IMR-90 (cell line): ENCODE data around the gene RELN. TPM values are rescaled to one million over a fixed set of nuclear protein-coding genes. Genes with fewer than 3 reads are reported as not detected.

Experiments
- ATAC-seq: fragments of 200-7000 bp; cut with Tn5 transposase; 2 replicates; pipeline ENCODE4 v1.9.1; 2020; ENCODE audit warnings: low read depth, mild to moderate bottlenecking, moderate library complexity
- BruUV-seq: library from RNA; stranded (reverse); fragments of 400-500 nt; replicated peaks from 2 replicates; lab custom pipeline; 2021; lab: Mats Ljungman, UMichigan
- CTCF ChIA-PET: fragments of 300-600 bp; formaldehyde crosslinking; extraction: SDS; loops from one replicate; lab custom pipeline; 2021; ENCODE audit warnings: antibody characterized with exemption; lab: Yijun Ruan, JAX
- POLR2A ChIA-PET: fragments of 300-600 bp; sonication (Branson Sonifier 250); formaldehyde crosslinking; loops from one replicate; lab custom pipeline; 2022; ENCODE audit warnings: antibody characterized with exemption; ENCODE audit not compliant: unreplicated experiment; lab: Charles Lee
- DNase-seq: peaks from one replicate; pipeline ENCODE4 v3.0.0; 2013
- H2AFZ ChIP-seq: replicated peaks from 2 replicates; pipeline ENCODE3; 2013; ENCODE audit warnings: low read length, mild to moderate bottlenecking; ENCODE audit not compliant: poor library complexity
- H2AK5ac ChIP-seq: 2 replicates; pipeline ENCODE4 v1.6.1; 2013; ENCODE audit warnings: low read depth, low read length, inconsistent platforms
- H2AK9ac ChIP-seq: replicated peaks from 2 replicates; pipeline ENCODE3; 2013; ENCODE audit warnings: mild to moderate bottlenecking, low read depth, low read length, moderate library complexity; ENCODE audit not compliant: poor library complexity
- H2BK120ac ChIP-seq: 2 replicates; pipeline ENCODE4 v1.6.1; 2013; ENCODE audit warnings: low read depth, low read length, inconsistent platforms
- H2BK15ac ChIP-seq: 3 replicates; pipeline ENCODE4 v1.6.1; 2013; ENCODE audit warnings: low read depth, low read length, inconsistent platforms
- H2BK20ac ChIP-seq: 2 replicates; pipeline ENCODE4 v1.6.1; 2013; ENCODE audit warnings: low read depth, mild to moderate bottlenecking, inconsistent platforms, low read length, moderate library complexity
- H2BK5ac ChIP-seq: 2 replicates; pipeline ENCODE4 v1.6.1; 2013; ENCODE audit warnings: mild to moderate bottlenecking, low read depth, low read length, inconsistent platforms; ENCODE audit not compliant: poor library complexity, severe bottlenecking
- H3K14ac ChIP-seq: replicated peaks from 2 replicates; pipeline ENCODE4 v1.6.1; 2013; ENCODE audit warnings: low read depth, low read length, inconsistent platforms
- H3K18ac ChIP-seq: 2 replicates; pipeline ENCODE4 v1.6.1; 2013; ENCODE audit warnings: low read depth, low read length, control low read depth
- H3K23ac ChIP-seq: 2 replicates; pipeline ENCODE4 v1.6.1; 2013; ENCODE audit warnings: low read depth, low read length, inconsistent platforms
- H3K27ac ChIP-seq: 2 replicates; pipeline ENCODE4 v1.5.1; 2013; ENCODE audit warnings: mild to moderate bottlenecking, control low read depth, low read length; ENCODE audit not compliant: insufficient read depth
- H3K27me3 ChIP-seq: 2 replicates; pipeline ENCODE4 v1.6.1; 2013; ENCODE audit warnings: low read length; ENCODE audit not compliant: control insufficient read depth, insufficient read depth
- H3K36me3 ChIP-seq: 2 replicates; pipeline ENCODE4 v1.6.1; 2013; ENCODE audit warnings: low read length, mixed read lengths; ENCODE audit not compliant: control insufficient read depth, insufficient read depth
- H3K4ac ChIP-seq: 2 replicates; pipeline ENCODE4 v1.6.1; 2013; ENCODE audit warnings: low read depth, low read length, inconsistent platforms
- H3K4me1 ChIP-seq: 2 replicates; pipeline ENCODE4 v1.6.1; 2013; ENCODE audit warnings: low read length, mixed read lengths; ENCODE audit not compliant: control insufficient read depth, insufficient read depth
- H3K4me2 ChIP-seq: 2 replicates; pipeline ENCODE4 v1.6.1; 2013; ENCODE audit warnings: low read depth, mild to moderate bottlenecking, control low read depth, low read length, moderate library complexity
- H3K4me3 ChIP-seq: 2 replicates; pipeline ENCODE4 v1.5.1; 2013; ENCODE audit warnings: low read depth, mild to moderate bottlenecking, control low read depth, low read length, moderate library complexity; ENCODE audit not compliant: insufficient read depth
- H3K56ac ChIP-seq: 2 replicates; pipeline ENCODE4 v1.6.1; 2013; ENCODE audit warnings: low read length, inconsistent platforms; ENCODE audit not compliant: insufficient read depth; ENCODE audit errors: extremely low read depth
- H3K79me1 ChIP-seq, 2 experiments: 2 replicates each; pipeline ENCODE4 v1.6.1; 2013; ENCODE audit warnings: low read length in 2 of 2, inconsistent platforms in 1 of 2, low read depth in 1 of 2
- H3K9ac ChIP-seq: 2 replicates; pipeline ENCODE4 v1.6.1; 2013; ENCODE audit warnings: low read depth, low read length, control low read depth
- H3K9me1 ChIP-seq: 2 replicates; pipeline ENCODE4 v1.6.1; 2013; ENCODE audit warnings: low read length, inconsistent platforms; ENCODE audit not compliant: insufficient read depth
- H3K9me3 ChIP-seq: 2 replicates; pipeline ENCODE4 v1.6.1; 2013; ENCODE audit warnings: low read length; ENCODE audit not compliant: control insufficient read depth, insufficient read depth
- H4K20me1 ChIP-seq: 2 replicates; pipeline ENCODE4 v1.6.1; 2013; ENCODE audit warnings: low read length, inconsistent platforms; ENCODE audit not compliant: insufficient read depth
- H4K5ac ChIP-seq: 2 replicates; pipeline ENCODE4 v1.6.1; 2013; ENCODE audit warnings: mild to moderate bottlenecking, low read depth, low read length, control low read depth
- H4K8ac ChIP-seq, 2 experiments: 2 replicates each; pipeline ENCODE4 v1.6.1; 2013; ENCODE audit warnings: low read depth in 2 of 2, low read length in 2 of 2, control low read depth in 1 of 2, inconsistent platforms in 1 of 2
- H4K91ac ChIP-seq: 2 replicates; pipeline ENCODE4 v1.6.1; 2013; ENCODE audit warnings: low read depth, low read length, inconsistent platforms; ENCODE audit not compliant: insufficient read depth
- BHLHE40 ChIP-seq: fragments of 150-350 bp; IDR thresholded peaks from 2 replicates; pipeline ENCODE4 v1.6.1; 2016; ENCODE audit warnings: mild to moderate bottlenecking, low read depth, low read length
- CTCF ChIP-seq: conservative IDR thresholded peaks from 2 replicates; pipeline ENCODE4 v1.5.1; 2012; ENCODE audit warnings: mild to moderate bottlenecking, low read depth, low read length, improper control_type of control experiment
- ELK1 ChIP-seq: fragments of 150-350 bp; IDR thresholded peaks from 2 replicates; pipeline ENCODE4 v1.6.1; 2016; ENCODE audit warnings: low read depth, mild to moderate bottlenecking, low read length, moderate library complexity, borderline replicate concordance
- FOS ChIP-seq: fragments of 150-350 bp; IDR thresholded peaks from 2 replicates; pipeline ENCODE4 v1.6.1; 2016; ENCODE audit warnings: low read depth, low read length
- MAFK ChIP-seq: IDR thresholded peaks from 2 replicates; pipeline ENCODE4 v1.6.1; 2012; ENCODE audit warnings: low read depth, low read length, improper control_type of control experiment
- MXI1 ChIP-seq: IDR thresholded peaks from 2 replicates; pipeline ENCODE4 v1.6.1; 2012; ENCODE audit warnings: low read depth, mild to moderate bottlenecking, low read length, moderate library complexity, borderline replicate concordance
- NFE2L2 ChIP-seq: fragments of 150-350 bp; IDR thresholded peaks from 2 replicates; pipeline ENCODE4 v1.6.1; 2016; ENCODE audit warnings: low read depth, mild to moderate bottlenecking, low read length
- POLR2A ChIP-seq: IDR thresholded peaks from 2 replicates; pipeline ENCODE4 v1.6.1; 2012; ENCODE audit warnings: mild to moderate bottlenecking, low read depth, low read length
- USF2 ChIP-seq: fragments of 150-350 bp; IDR thresholded peaks from 2 replicates; pipeline ENCODE4 v1.6.1; 2017; ENCODE audit warnings: mild to moderate bottlenecking, antibody characterized with exemption, low read length, low read depth
- WGBS, 2 experiments: methylation state at CpG; one replicate each; pipeline versions ENCODE4 v1.1.5 to v1.1.7; 2013; ENCODE audit warnings: missing lambda C conversion rate in 2 of 2; ENCODE audit not compliant: insufficient read length in 1 of 2; ENCODE audit errors: extremely low coverage in 2 of 2; 5-methylcytosine and 5-hydroxymethylcytosine counted together
- dilution Hi-C: fragments of 300-500 bp; cut with HindIII; formaldehyde crosslinking; loops from one replicate; pipeline ENCODE4 v1.14.3; 2018; ENCODE audit warnings: low sequenced_read_pairs; ENCODE audit not compliant: unreplicated experiment
- in situ Hi-C: fragments of 300-500 bp; cut with MboI; formaldehyde crosslinking; loops from 3 replicates; pipeline ENCODE4 v1.14.3; 2019; ENCODE audit warnings: low sequenced_read_pairs, inconsistent platforms, mixed read lengths
- intact Hi-C: fragments of 100-400 bp; cut with micrococcal nuclease; formaldehyde crosslinking; loops from 2 replicates; pipeline ENCODE4 v1.10.0; 2022
- polyA plus RNA-seq, 3 experiments: library from polyadenylated mRNA; depleted of rRNA; stranded (reverse); fragments of >200 nt; gene quantifications; 2 replicates each; pipeline ENCODE4 v1.2.3, GENCODE V29; 2012; ENCODE audit warnings: low replicate concordance in 1 of 3
- total RNA-seq: library from RNA; depleted of rRNA; stranded (reverse); fragments of >200 nt; gene quantifications from 2 replicates; pipeline ENCODE4 v1.2.3, GENCODE V29; 2012

RELN gene
- total and polyA plus RNA-seq, 2 of the 4 experiments (the other 2 are of a cell fraction), result 14.7 to 23.7 TPM

- no peak overlapping the region for H2BK5ac ChIP-seq
- no peak overlapping the region for H3K18ac ChIP-seq
- no peak overlapping the region for H2BK120ac ChIP-seq
- H3K23ac ChIP-seq, result no peak overlapping the region
- no peak overlapping the region for H2BK15ac ChIP-seq
- H3K4ac ChIP-seq, result no peak overlapping the region
- H4K91ac ChIP-seq, result no peak overlapping the region
- no peak overlapping the region for H2AK5ac ChIP-seq
- H3K79me1 ChIP-seq, result no peaks in the 10 kb centered on the region
- H3K9ac ChIP-seq, result no peak overlapping the region
- no peaks in the 10 kb centered on the region for H4K20me1 ChIP-seq
- H3K9me1 ChIP-seq, result no peaks in the 10 kb centered on the region
- ATAC-seq (no peak), DNase-seq (no peak)
- H3K4me1 ChIP-seq, result no peaks in the 10 kb centered on the region
- H3K4me3 ChIP-seq, result no peak overlapping the region
- H2BK20ac ChIP-seq, result no peak overlapping the region
- no peaks in the 10 kb centered on the region for H3K27me3 ChIP-seq
- no peak overlapping the region for H4K8ac ChIP-seq
- no peak overlapping the region for H4K5ac ChIP-seq
- in situ Hi-C loops, result no loop called here
- no peak overlapping the region for H2AFZ ChIP-seq
- H3K36me3 ChIP-seq, result no peaks in the 10 kb centered on the region
- H2AK9ac ChIP-seq, result no peak overlapping the region
- dilution Hi-C loops, result no loop called here
- no TSS peak for BruUV-seq
- POLR2A ChIA-PET, result no interaction called here
- intact Hi-C loops, result no loop called here
- H3K56ac ChIP-seq, result no peak overlapping the region
- no peaks in the 10 kb centered on the region for H3K9me3 ChIP-seq
- no peak for TF ChIP-seq USF2
- no peak for TF ChIP-seq ELK1
- TF ChIP-seq POLR2A, result no peak
- no peak for TF ChIP-seq FOS
- no peak for TF ChIP-seq NFE2L2
- TF ChIP-seq BHLHE40, result no peak
- no peak for TF ChIP-seq MXI1
- no peak for TF ChIP-seq MAFK
- TF ChIP-seq CTCF, result no peak
- H3K27ac ChIP-seq, result no peak overlapping the region
- H3K4me2 ChIP-seq, result no peak overlapping the region
- no CpG with 5 or more reads among the region's 2 CpGs for WGBS, 2 experiments
- no peak overlapping the region for H3K14ac ChIP-seq
- CTCF ChIA-PET, result no interaction called here
Observed at GRCh38 chr7:103843689-103844480, 145.6 kb downstream of the RELN start.
